Esophagus squamous epithelium (tissue), 4 donors: Measurements from ENCODE around the gene SKA2.

Experiments used
- CTCF ChIP-seq, 6 experiments: fragments of 450-650 bp in 4 of 6; fragments of 200-600 bp in 2 of 6; sonication (generic) in 2 of 6; IDR thresholded peaks; one replicate each; pipeline ENCODE4 v1.5.1; 2016 to 2019; ENCODE audit warnings: antibody characterized with exemption in 6 of 6, mild to moderate bottlenecking in 4 of 6, moderate library complexity in 4 of 6
- POLR2A ChIP-seq, 4 donors: fragments of 450-650 bp; IDR thresholded peaks; one replicate each; pipeline ENCODE4 v1.6.1; 2017; ENCODE audit warnings: antibody characterized with exemption in 4 of 4, mild to moderate bottlenecking in 4 of 4, moderate library complexity in 3 of 4

- TF ChIP-seq POLR2A (IDR thresholded peaks at IDR 0.05) = no peak
- no peak for TF ChIP-seq CTCF (IDR thresholded peaks at IDR 0.05)
These were observed 46.4 kb downstream of the SKA2 start for GRCh38 chr17:59108400-59109102.
